Sigmoid colon (tissue), 4 donors: ENCODE measurements around the gene DNAH14.

Experiments used
- EP300 ChIP-seq, 4 donors: sonication (generic); formaldehyde crosslinking; IDR thresholded peaks; one replicate each; pipeline ENCODE4 v1.6.1; 2017; ENCODE audit warnings: antibody characterized with exemption in 4 of 4
- POLR2A ChIP-seq, 2 donors: fragments of 450-650 bp; IDR thresholded peaks; one replicate each; pipeline ENCODE4 v1.6.1; 2016; ENCODE audit warnings: antibody characterized with exemption in 2 of 2, mild to moderate bottlenecking in 2 of 2, moderate library complexity in 2 of 2
- POLR2AphosphoS5 ChIP-seq, 4 donors: sonication (generic); formaldehyde crosslinking; IDR thresholded peaks; one replicate each; pipeline ENCODE4 v1.6.1; 2017; ENCODE audit warnings: antibody characterized with exemption in 4 of 4

GRCh38 chr1:225426395-225427234 lies 497.1 kb downstream of the DNAH14 start:
- TF ChIP-seq EP300 (IDR thresholded peaks at IDR 0.05): no peak
- TF ChIP-seq POLR2A (IDR thresholded peaks at IDR 0.05): no peak
- peak; percentile 9 to 48 (median 20) for TF ChIP-seq POLR2AphosphoS5 (IDR thresholded peaks at IDR 0.05)
